ENCODE measurements around the gene HES5. TPM values are rescaled to one million over a fixed set of nuclear protein-coding genes. Genes with fewer than 3 reads are reported as not detected.
"Not testable (repeated sequence)": the region's sequence is repeated elsewhere in the genome, so short reads cannot be mapped to it uniquely, and the experiment has no call there.

Gene HES5
- total RNA-seq, 6 donors from 2014 or later = 0.31 to 1.6 (median 0.92) TPM; not detected in 2

DNA sequence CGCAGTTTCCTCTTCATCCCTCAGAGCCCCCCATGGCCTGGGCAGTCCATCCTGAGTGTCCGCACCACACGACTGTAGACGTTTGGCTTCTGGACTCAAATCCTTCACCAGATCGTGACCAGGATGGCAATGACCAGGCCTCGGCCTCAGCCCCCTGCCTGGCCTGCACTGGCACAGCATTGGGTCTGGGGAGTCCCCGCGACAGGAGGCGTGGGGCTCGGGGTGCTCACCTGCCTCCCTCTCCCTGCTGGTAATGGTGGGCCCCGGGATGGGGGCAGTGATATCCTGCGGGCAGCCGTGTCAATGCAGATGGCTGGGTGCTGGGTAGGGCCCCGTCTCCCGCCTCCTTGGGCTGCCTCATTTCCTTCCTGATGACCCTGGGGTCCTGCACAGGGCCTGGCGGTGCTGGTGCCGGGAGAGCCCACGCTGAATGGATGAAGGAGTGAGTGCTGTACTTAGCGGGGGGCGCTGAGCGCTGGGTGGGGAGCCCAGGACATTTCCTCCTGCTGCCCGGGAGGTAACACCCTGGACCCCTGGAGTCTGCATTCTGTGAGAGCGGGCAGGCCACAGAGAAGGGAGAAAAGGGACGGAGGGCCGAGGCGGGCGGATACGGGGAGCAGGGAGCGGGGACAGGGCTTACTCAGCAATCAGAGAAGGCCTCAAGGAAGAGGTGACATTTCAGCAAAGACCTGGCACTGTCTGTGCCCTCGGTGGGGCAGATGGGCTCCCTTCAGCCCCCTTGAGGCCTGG is 24.0 kb upstream of the HES5 start:
- 84 to 85% methylated on average over 23 to 28 of the region's 30 CpGs for WGBS, 2 donors
- Histone ChIP-seq H3K4me3 (no peak overlapping the region), H3K9me3 (no peaks in the 10 kb centered on the region), H3K4me1 (peaks cover 33 to 56% (median 49%) of the 10 kb centered on the region in 4 donors), H3K27me3 (no peaks in the 10 kb centered on the region), H3K36me3 (peaks cover 0 to 12% (median 8%) of the 10 kb centered on the region in 4 donors), H3K27ac (peak overlapping the region in 2 of 4 donors; percentile 95 to 99)
- DNase-seq (peak in 1 of 2 donors; percentile 70), ATAC-seq (ENCODE audit: low FRiP score in 2 of 2) (no peak)
- TF ChIP-seq, protein P1, sequence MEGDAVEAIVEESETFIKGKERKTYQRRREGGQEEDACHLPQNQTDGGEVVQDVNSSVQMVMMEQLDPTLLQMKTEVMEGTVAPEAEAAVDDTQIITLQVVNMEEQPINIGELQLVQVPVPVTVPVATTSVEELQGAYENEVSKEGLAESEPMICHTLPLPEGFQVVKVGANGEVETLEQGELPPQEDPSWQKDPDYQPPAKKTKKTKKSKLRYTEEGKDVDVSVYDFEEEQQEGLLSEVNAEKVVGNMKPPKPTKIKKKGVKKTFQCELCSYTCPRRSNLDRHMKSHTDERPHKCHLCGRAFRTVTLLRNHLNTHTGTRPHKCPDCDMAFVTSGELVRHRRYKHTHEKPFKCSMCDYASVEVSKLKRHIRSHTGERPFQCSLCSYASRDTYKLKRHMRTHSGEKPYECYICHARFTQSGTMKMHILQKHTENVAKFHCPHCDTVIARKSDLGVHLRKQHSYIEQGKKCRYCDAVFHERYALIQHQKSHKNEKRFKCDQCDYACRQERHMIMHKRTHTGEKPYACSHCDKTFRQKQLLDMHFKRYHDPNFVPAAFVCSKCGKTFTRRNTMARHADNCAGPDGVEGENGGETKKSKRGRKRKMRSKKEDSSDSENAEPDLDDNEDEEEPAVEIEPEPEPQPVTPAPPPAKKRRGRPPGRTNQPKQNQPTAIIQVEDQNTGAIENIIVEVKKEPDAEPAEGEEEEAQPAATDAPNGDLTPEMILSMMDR (IDR thresholded peaks at IDR 0.05) = no peak
- TF ChIP-seq POLR2AphosphoS5 (IDR thresholded peaks at IDR 0.05) (no peak), POLR2A (IDR thresholded peaks at IDR 0.05) (no peak), EP300 (IDR thresholded peaks at IDR 0.05) (no peak)

- WGBS, 2 donors = 53 to 71% methylated on average over 4 to 5 of the region's 9 CpGs
- H3K4me1 ChIP-seq = peaks cover 40 to 56% (median 47%) of the 10 kb centered on the region in 4 donors
- H3K27me3 ChIP-seq = not testable (repeated sequence)
These were observed 23.0 kb upstream of the HES5 start for GRCh38 chr1:2553076-2553475.

GRCh38 chr1:2552189-2552588 is 22.1 kb upstream of the HES5 start:
- DNase-seq = peak in 1 of 2 donors; percentile 66
- 91 to 93% methylated on average over 24 to 26 of the region's 26 CpGs for WGBS, 2 donors

More at GRCh38 chr1:2553076-2553475, 23.0 kb upstream of the HES5 start:
- DNase-seq = peak in 1 of 2 donors; percentile 56
- not testable (repeated sequence) for H3K9me3 ChIP-seq; H3K27ac ChIP-seq; ATAC-seq (ENCODE audit: low FRiP score in 2 of 2); H3K36me3 ChIP-seq; H3K4me3 ChIP-seq

GRCh38 chr1:2551544-2551943 is 21.5 kb upstream of the HES5 start:
- H3K36me3 ChIP-seq; H3K27me3 ChIP-seq; H3K9me3 ChIP-seq; ATAC-seq (ENCODE audit: low FRiP score in 2 of 2): not testable (repeated sequence)
- H3K27ac ChIP-seq = peak overlapping the region; percentile 26 to 96 (median 69)
- TF ChIP-seq, protein P1 (IDR thresholded peaks at IDR 0.05) = peak in 4 of 6 experiments; percentile 16 to 39 (median 34)
- 65 to 79% methylated on average over 6 to 8 of the region's 9 CpGs for WGBS, 2 donors
- DNase-seq = peak in 1 of 2 donors; percentile 73
- peak overlapping the region in 3 of 4 donors; percentile 28 to 90 (median 31) for H3K4me3 ChIP-seq
- H3K4me1 ChIP-seq = peaks cover 43 to 58% (median 49%) of the 10 kb centered on the region in 4 donors

More at GRCh38 chr1:2552189-2552588, 22.1 kb upstream of the HES5 start:
- TF ChIP-seq POLR2A (IDR thresholded peaks at IDR 0.05) (no peak), EP300 (IDR thresholded peaks at IDR 0.05) (no peak), POLR2AphosphoS5 (IDR thresholded peaks at IDR 0.05) (no peak)
- TF ChIP-seq, protein P1 (IDR thresholded peaks at IDR 0.05) = no peak
- Histone ChIP-seq H3K27me3 (no peaks in the 10 kb centered on the region), H3K4me3 (no peak overlapping the region), H3K9me3 (no peaks in the 10 kb centered on the region), H3K27ac (peak overlapping the region in 3 of 4 donors; percentile 26 to 79 (median 59)), H3K36me3 (no peaks in the 10 kb centered on the region), H3K4me1 (peaks cover 40 to 56% (median 47%) of the 10 kb centered on the region in 4 donors)
- ATAC-seq (ENCODE audit: low FRiP score in 2 of 2) = no peak

- not testable (repeated sequence) for H3K27me3 ChIP-seq; H3K9me3 ChIP-seq; H3K36me3 ChIP-seq; ATAC-seq (ENCODE audit: low FRiP score in 2 of 2)
- 47 to 56% methylated on average over 5 to 11 of the region's 12 CpGs for WGBS, 2 donors
- Histone ChIP-seq H3K4me3 (peak overlapping the region in 3 of 4 donors; percentile 28 to 90 (median 70)), H3K4me1 (peaks cover 50 to 63% (median 57%) of the 10 kb centered on the region in 4 donors), H3K27ac (peak overlapping the region; percentile 46 to 97 (median 78))
- peak in 1 of 2 donors; percentile 6 for DNase-seq
These were observed 20.3 kb upstream of the HES5 start for GRCh38 chr1:2550309-2550861.

DNA sequence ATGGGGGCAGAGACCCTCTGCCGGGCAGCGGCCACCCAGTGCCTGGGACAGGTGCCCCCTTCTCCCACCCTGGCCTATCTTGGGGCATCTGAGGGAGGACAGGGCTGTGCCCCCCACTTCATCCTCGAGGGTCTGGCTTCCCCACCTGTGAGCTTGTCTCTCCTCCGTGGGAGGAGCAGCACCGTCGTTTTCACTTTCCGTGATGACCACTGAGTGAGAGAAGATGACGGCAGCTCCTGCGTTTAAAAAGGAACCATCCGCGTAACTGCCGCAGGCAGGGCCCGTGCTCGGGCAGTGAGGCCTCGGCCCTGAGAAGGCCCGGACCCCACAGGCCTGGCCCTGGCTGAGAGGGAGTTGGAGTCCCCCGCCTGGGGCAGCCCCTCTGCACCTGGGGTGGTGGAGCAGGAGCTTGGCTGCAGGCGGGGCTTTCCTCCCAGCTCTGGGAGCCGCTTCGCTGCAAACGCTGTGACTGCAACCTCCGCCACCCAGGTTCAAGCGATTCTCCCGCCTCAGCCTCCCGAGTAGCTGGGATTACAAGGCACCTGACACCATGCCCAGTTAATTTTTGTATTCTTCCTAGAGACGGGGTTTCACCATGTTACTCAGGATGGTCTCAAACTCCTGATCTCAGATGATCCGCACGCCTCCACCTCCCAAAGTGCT is 19.4 kb upstream of the HES5 start:
- Histone ChIP-seq H3K4me3 (peak overlapping the region in 3 of 4 donors; percentile 33 to 90 (median 70)), H3K4me1 (peaks cover 49 to 63% (median 57%) of the 10 kb centered on the region in 4 donors), H3K27ac (peak overlapping the region; percentile 96 to 99 (median 98))
- DNase-seq = peak in 1 of 2 donors; percentile 24
- H3K36me3 ChIP-seq; H3K27me3 ChIP-seq; ATAC-seq (ENCODE audit: low FRiP score in 2 of 2); H3K9me3 ChIP-seq: not testable (repeated sequence)
- WGBS, 2 donors = 73% methylated on average over 9 to 22 of the region's 28 CpGs

All from upper lobe of left lung (tissue), 6 donors.